Osteocyte (in vitro differentiated cells): ENCODE data around the gene CADPS. TPM values are rescaled to one million over a fixed set of nuclear protein-coding genes. Genes with fewer than 3 reads are reported as not detected.

ENCODE experiments used
- DNase-seq: peaks from one replicate; pipeline ENCODE4 v3.0.0; 2021; ENCODE audit warnings: mixed read lengths; ENCODE audit not compliant: unreplicated experiment; ENCODE audit errors: extremely low spot score
- H3K27ac Mint-ChIP-seq: one replicate; pipeline ENCODE4 v1.8.0; 2021; ENCODE audit warnings: mild to moderate bottlenecking, mixed read lengths; ENCODE audit not compliant: unreplicated experiment
- H3K27me3 Mint-ChIP-seq: one replicate; pipeline ENCODE4 v1.8.0; 2021; ENCODE audit warnings: mixed read lengths; ENCODE audit not compliant: unreplicated experiment
- H3K36me3 Mint-ChIP-seq: one replicate; pipeline ENCODE4 v1.8.0; 2021; ENCODE audit warnings: mixed read lengths; ENCODE audit not compliant: unreplicated experiment
- H3K4me1 Mint-ChIP-seq: one replicate; pipeline ENCODE4 v1.8.0; 2021; ENCODE audit warnings: mixed read lengths; ENCODE audit not compliant: unreplicated experiment
- H3K4me3 Mint-ChIP-seq: one replicate; pipeline ENCODE4 v1.8.0; 2021; ENCODE audit warnings: mild to moderate bottlenecking, moderate library complexity, mixed read lengths; ENCODE audit not compliant: unreplicated experiment
- H3K9me3 Mint-ChIP-seq: one replicate; pipeline ENCODE4 v1.8.0; 2021; ENCODE audit warnings: mixed read lengths; ENCODE audit not compliant: unreplicated experiment
- total RNA-seq: library from RNA; stranded (reverse); gene quantifications from 2 replicates; pipeline ENCODE4 v1.2.1, GENCODE V29; 2021
- TF ChIP-seq, protein P1 (sequence below): fragments of 200-600 bp; sonication (generic); IDR thresholded peaks from 2 replicates; pipeline ENCODE4 v1.5.0; 2021; ENCODE audit warnings: antibody characterized with exemption, mild to moderate bottlenecking, moderate library complexity

Gene CADPS
- total RNA-seq, 1 donor from 2014 or later: not detected

DNA sequence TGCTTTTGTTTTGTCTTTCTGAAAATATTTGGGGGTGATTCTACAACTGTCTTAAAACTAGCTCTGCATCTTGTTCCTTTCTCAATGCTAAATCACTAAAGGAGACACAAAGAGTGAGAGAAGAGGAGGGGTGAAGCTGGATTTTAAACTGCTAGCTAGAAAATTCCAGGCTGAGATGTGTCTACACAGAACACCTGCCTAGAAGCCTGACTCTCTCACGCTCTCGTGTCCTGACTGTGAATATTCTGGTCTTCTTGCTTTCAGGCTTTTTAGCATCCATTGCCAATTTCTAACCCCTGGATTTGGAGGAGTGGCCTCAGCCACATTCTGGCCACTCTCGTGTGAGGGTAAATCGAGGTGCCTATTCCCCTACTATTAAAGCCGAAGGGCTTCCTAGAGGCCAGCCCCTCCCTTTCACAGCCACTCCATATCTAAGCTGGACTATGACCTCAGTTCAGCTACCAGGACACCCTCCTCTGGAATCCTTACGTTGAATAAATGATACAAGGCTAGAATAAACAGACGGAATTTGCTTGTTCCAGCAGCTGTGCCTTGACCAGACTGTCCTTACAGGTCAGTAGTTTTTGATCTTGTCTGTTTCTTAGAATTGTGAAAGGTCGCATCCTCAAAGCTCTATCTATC, 353.6 kb downstream of the CADPS start:
- TF ChIP-seq, protein P1, sequence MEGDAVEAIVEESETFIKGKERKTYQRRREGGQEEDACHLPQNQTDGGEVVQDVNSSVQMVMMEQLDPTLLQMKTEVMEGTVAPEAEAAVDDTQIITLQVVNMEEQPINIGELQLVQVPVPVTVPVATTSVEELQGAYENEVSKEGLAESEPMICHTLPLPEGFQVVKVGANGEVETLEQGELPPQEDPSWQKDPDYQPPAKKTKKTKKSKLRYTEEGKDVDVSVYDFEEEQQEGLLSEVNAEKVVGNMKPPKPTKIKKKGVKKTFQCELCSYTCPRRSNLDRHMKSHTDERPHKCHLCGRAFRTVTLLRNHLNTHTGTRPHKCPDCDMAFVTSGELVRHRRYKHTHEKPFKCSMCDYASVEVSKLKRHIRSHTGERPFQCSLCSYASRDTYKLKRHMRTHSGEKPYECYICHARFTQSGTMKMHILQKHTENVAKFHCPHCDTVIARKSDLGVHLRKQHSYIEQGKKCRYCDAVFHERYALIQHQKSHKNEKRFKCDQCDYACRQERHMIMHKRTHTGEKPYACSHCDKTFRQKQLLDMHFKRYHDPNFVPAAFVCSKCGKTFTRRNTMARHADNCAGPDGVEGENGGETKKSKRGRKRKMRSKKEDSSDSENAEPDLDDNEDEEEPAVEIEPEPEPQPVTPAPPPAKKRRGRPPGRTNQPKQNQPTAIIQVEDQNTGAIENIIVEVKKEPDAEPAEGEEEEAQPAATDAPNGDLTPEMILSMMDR: no peak
- no peaks in the 10 kb centered on the region for H3K4me1 Mint-ChIP-seq

DNA sequence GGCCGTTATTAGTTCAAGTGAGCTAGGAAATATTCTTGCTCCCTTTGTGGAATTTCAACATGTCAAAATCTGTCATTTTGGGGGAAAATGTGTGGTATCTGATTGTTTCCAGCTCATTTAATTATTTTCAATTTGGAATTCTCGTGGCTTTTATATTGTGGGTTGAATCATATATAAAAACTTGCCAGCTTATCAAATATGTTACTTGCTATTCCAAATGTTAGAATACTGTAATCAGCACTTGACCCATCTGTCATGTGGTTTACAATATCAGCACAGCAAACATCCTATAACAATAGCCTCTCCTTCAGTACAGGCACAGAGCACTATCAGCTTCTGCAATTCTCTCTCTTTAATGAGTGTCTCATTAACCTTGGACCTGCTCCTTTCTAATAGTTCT, 371.7 kb downstream of the CADPS start:
- Mint-ChIP-seq H3K4me1 (no peaks in the 10 kb centered on the region), H3K36me3 (no peaks in the 10 kb centered on the region), H3K9me3 (no peaks in the 10 kb centered on the region), H3K4me3 (no peak overlapping the region), H3K27me3 (no peaks in the 10 kb centered on the region), H3K27ac (no peak overlapping the region)
- TF ChIP-seq, protein P1: no peak
- no peak for DNase-seq

More for the DNA sequence above, 353.6 kb downstream of the CADPS start:
- Mint-ChIP-seq H3K4me3 (no peak overlapping the region), H3K9me3 (no peaks in the 10 kb centered on the region), H3K36me3 (no peaks in the 10 kb centered on the region), H3K27me3 (peaks cover 26% of the 10 kb centered on the region), H3K27ac (no peak overlapping the region)
- DNase-seq: no peak

DNA sequence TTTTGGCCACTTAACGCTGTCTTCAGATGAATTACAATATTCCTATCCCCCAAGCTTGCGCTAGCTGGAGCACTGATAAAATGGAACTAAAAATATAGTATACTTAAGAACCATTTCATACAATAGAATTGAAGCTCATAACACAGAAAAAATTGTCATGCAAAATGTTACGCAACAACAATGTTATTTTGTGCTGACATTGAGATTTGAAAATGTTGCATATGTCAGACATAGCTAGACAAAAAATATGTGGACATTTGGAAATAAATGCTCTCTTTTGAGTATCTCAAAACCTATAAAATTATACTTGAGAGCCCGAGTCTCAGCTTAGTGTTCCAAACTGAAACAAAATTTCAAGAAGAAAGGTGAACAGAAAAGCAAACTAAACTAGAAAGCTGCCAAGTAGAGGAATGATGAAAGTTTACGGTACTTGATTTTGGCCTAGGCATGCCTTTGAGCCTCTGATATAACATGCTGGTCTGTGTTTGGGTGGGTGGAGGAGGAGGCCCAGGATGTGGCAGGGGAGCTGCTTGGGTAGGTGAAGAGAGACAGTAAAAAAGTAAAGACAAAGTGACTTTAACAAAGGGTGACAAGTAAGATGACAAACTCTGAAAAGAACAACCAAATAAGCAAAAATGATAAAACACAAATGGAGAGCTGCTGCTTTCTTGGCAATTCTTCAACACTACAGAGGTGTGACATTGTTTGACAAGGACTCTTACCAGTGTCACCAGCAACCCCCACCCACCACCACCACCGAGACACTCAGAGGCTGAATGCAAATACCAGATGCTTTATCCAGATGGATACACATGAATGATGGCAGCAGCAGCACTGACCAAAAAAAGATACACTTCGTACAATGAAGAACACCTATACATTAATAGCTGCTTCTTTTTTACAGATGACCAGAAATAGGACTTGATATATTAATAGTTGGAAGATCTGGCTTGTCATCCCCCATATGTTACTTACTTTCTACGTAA, 372.6 kb downstream of the CADPS start:
- Mint-ChIP-seq H3K27ac (no peak overlapping the region), H3K4me3 (no peak overlapping the region), H3K9me3 (no peaks in the 10 kb centered on the region), H3K36me3 (no peaks in the 10 kb centered on the region), H3K27me3 (no peaks in the 10 kb centered on the region), H3K4me1 (no peaks in the 10 kb centered on the region)
- DNase-seq: no peak
- TF ChIP-seq, protein P1: no peak

DNA sequence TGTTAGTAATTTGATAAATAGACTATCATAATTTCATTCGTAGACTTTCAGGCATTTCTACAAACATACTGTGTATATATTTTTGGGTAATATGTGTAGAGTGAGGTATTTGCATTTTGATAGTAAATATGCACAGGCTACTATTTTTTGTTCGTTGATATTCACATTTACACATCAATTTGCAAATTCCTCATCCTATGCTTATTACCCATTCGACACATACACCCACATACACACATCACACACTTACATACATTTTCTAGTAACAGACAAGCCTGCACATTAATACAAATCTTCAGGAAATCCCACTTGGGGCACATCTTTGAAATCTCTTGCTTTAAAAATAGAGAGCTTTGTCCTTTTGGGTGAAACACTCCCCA, 373.9 kb downstream of the CADPS start:
- no peak for DNase-seq
- Mint-ChIP-seq H3K4me3 (no peak overlapping the region), H3K9me3 (no peaks in the 10 kb centered on the region), H3K27ac (no peak overlapping the region), H3K36me3 (no peaks in the 10 kb centered on the region), H3K27me3 (no peaks in the 10 kb centered on the region), H3K4me1 (no peaks in the 10 kb centered on the region)
- TF ChIP-seq, protein P1: no peak
